GM10266 (cell line): Measurements from ENCODE around the gene KCNQ1OT1.

Experiments used
- DNase-seq: peaks from one replicate; pipeline ENCODE4 v3.0.0; 2012; ENCODE audit errors: extremely low spot score
- TF ChIP-seq, protein P1 (sequence below): IDR thresholded peaks from 2 replicates; pipeline ENCODE4 v1.5.1; 2012; ENCODE audit warnings: mild to moderate bottlenecking, low read depth; ENCODE audit not compliant: control insufficient read depth, insufficient read depth; ENCODE audit errors: missing control alignments

The KCNQ1OT1 gene

DNA sequence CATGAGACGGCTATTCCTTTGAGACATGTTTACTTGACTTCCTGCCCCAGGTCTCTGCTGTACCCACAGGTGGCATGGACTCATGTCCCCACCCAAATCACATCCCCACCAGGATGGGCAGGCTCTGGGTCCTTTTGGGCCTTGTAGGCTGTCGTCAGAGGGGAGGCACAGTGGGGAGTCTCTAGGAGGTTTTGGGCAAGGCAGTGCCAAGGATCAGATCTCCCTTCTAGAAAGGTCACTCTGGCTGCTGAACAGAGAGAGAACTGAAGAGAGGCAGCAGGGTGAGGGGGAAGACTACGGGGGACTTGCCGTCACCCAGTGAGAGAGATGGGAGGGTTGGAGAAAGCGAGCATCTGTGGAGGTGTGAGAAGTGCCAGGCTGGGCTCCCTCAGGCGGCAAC is 4.6 kb upstream of the KCNQ1OT1 start:
- TF ChIP-seq, protein P1, sequence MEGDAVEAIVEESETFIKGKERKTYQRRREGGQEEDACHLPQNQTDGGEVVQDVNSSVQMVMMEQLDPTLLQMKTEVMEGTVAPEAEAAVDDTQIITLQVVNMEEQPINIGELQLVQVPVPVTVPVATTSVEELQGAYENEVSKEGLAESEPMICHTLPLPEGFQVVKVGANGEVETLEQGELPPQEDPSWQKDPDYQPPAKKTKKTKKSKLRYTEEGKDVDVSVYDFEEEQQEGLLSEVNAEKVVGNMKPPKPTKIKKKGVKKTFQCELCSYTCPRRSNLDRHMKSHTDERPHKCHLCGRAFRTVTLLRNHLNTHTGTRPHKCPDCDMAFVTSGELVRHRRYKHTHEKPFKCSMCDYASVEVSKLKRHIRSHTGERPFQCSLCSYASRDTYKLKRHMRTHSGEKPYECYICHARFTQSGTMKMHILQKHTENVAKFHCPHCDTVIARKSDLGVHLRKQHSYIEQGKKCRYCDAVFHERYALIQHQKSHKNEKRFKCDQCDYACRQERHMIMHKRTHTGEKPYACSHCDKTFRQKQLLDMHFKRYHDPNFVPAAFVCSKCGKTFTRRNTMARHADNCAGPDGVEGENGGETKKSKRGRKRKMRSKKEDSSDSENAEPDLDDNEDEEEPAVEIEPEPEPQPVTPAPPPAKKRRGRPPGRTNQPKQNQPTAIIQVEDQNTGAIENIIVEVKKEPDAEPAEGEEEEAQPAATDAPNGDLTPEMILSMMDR: no peak
- DNase-seq: no peak

DNA sequence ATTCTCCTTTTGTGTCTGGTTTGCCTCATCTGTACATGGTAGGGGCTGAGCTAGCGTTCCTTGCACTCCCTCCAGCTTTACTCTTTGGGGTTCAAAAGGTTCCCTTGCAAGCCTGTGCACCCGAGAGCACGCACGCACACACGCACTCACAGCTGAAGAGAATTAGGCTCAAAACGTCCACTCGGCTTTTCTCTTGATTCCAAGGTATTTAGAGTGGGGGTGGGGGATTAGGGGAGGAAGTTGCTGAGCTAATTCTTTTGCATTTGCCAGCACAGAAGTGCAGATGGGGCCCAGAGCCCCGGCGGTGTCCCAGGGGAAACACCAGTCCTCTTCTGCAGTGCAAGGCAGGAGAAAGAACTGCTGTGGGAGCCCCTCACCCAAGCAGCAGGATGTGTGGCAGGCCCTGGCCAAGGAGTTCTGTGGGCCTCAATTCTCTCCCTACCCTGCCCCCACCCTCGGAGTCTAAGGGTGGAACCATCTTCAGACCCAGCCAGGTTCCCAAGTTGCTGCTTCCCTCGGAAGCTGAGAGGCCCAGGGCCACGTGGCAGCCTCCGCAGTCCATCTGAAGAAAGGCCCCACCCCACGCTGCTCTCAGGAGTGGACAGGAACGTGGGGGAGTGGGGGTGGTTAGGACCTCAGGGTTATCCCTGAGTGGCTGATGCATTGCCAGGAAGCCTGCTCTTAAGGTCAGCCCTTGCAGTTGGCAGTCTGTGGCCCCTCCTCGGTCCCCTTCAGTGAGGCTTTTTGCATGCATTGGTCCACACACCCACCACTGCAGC is 3.8 kb upstream of the KCNQ1OT1 start:
- DNase-seq: no peak

DNA sequence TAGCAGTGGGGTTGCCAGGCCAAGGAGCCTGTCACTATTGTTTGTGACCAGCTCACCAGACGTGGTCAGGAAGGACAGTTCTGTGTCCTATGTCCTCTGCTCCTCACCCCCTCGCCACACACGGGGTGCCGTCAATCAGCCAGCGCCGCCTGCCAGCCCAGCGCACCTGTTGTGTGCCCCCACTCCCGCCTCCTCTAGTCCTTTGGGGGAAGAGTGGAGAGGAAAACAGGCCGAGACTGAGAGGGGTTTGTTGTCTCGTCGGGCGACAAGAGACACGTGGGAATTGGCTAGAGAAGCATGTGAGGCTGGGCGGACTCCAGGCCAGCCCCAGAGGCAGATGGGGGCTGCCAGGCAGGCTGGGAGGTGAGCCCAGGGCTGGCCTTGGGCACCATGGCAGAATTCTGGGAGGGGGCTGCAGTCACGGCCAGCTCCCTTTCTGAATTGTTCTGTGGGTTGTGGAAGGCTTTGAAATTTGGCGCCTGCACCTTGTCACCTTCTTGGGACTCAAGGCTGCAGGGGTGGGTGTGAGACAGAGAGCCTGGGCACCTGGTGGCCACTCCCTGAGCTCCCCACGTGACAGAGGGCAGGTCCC is 3.1 kb upstream of the KCNQ1OT1 start:
- TF ChIP-seq, protein P1: no peak
- no peak for DNase-seq

More for the DNA sequence above, 3.8 kb upstream of the KCNQ1OT1 start:
- TF ChIP-seq, protein P1: no peak

DNA sequence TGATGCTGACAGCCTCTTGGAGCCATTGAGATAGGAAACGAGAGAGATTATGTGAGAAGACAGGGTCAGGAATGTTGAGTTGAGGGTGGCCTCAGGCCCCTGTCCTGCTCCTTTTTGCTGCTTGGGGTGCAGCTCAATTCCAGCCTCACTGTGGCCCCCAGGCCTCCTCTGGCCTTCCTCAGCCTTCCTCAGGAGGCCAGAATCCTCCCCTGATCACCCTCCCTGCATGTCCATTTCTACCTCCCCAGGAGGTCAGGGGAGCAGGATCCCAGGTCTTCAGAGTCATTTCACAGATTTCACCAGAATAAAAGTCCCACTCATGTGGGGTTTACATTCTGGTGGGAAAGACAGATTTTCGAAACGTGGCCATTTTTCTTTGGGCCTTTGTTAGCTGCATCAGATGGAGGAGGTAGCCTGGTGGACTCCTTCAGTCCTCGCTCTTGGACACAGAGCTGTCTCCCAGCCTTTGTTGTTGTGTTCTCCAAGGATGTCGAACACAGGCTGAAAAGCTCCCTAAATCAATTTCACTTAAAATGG is 2.2 kb upstream of the KCNQ1OT1 start:
- TF ChIP-seq, protein P1: no peak
- DNase-seq: no peak

DNA sequence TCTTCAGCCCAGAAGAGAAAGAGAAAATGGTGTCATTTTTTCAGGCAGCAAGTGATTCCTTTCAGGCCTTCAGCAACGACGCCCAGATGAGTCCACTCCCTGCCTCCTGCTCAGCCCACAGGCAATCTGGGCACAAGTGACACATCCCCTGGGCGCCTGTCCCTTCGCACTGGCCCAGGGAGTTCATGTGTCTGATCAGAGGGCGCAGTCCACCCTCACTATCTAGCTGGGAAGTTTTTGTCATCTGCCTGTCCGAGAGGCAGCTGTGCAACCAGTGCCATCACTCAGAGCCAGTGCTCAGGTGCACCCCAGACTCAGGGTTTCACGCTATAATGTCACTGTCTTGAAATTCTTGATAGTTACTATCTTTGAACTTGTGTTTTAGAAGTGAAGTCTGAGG is 1.4 kb upstream of the KCNQ1OT1 start:
- TF ChIP-seq, protein P1: no peak
- no peak for DNase-seq

DNA sequence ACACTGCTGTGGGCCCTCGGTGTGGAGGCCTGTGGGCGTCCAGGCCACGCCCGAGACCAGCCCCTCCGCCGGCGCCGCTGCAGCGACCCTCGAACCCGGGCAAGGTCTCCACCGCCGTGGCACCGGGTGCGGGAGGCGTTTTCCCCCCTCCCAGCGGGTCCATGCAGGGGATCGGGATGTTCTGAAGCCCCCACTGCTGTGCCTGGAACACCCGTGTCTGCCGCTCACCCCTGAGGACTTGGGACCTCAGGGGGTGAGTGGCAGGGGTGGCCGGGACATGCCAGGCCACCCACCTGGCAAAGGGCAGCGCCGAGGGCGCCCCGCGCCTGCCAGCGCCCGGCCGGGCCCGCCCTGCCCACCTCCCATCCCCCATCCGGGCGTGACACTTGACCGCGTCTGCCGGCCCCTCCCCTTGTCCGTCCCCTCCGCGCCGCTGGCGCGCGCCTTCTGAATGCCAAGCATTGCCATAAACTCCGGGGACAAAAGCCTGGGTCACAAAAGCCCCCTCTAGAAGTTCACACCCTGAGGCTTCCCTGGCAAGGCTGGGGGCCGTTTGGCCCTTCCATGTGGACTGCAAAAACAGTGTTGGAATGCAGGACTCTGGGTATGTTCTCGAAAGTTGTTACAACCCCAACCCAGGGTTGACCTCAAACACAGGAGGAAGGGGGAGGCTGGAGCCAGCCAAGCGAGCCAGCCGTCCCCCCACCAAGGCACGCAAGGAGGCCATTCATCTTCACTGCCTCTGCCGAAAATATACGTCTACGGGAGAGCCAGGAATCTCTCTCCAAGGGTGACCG is 819 bp upstream of the KCNQ1OT1 start:
- TF ChIP-seq, protein P1: no peak
- DNase-seq: peak; percentile 67
